Neural cell (in vitro differentiated cells): ENCODE results near the gene ZDHHC3. TPM values are rescaled to one million over a fixed set of nuclear protein-coding genes. Genes with fewer than 3 reads are reported as not detected.

Experiments used
- H2AFZ ChIP-seq: fragments of 200-600, 300-800 bp; sonication (generic), shearing (Covaris generic); 2 replicates; pipeline ENCODE4 v1.6.0; 2014; ENCODE audit warnings: low read depth, mild to moderate bottlenecking, antibody characterized with exemption, low read length, moderate library complexity
- H3F3A ChIP-seq: fragments of 200-600 bp; shearing (Covaris generic); 2 replicates; pipeline ENCODE4 v1.6.1; 2016; ENCODE audit warnings: mild to moderate bottlenecking, moderate library complexity, mixed read lengths, antibody characterized with exemption, low read length; ENCODE audit not compliant: insufficient read depth, poor library complexity, severe bottlenecking
- H3K27ac ChIP-seq: fragments of 200-600, 300-800 bp; sonication (generic), shearing (Covaris generic); 2 replicates; pipeline ENCODE4 v1.5.1; 2014; ENCODE audit warnings: mild to moderate bottlenecking, low read length, moderate library complexity
- H3K27me3 ChIP-seq: fragments of 300-800, 200-600 bp; sonication (generic), shearing (Covaris generic); 2 replicates; pipeline ENCODE4 v1.6.0; 2014; ENCODE audit warnings: mild to moderate bottlenecking, low read depth, low read length, moderate library complexity; ENCODE audit not compliant: insufficient read depth
- H3K36me3 ChIP-seq: fragments of 300-800, 200-600 bp; sonication (generic), shearing (Covaris generic); 2 replicates; pipeline ENCODE4 v1.5.1; 2014; ENCODE audit warnings: mild to moderate bottlenecking, antibody characterized with exemption, low read length, moderate library complexity; ENCODE audit not compliant: insufficient read depth
- H3K4me2 ChIP-seq: fragments of 300-800, 200-600 bp; sonication (generic), shearing (Covaris generic); 2 replicates; pipeline ENCODE4 v1.6.0; 2014; ENCODE audit warnings: mild to moderate bottlenecking, low read length
- H3K4me3 ChIP-seq: fragments of 300-800, 200-600 bp; sonication (generic), shearing (Covaris generic); 2 replicates; pipeline ENCODE4 v1.5.1; 2014; ENCODE audit warnings: mild to moderate bottlenecking, low read length, moderate library complexity
- H3K79me2 ChIP-seq: fragments of 200-600 bp; shearing (Covaris generic); replicated peaks from 2 replicates; pipeline ENCODE4 v1.6.0; 2014; ENCODE audit warnings: mild to moderate bottlenecking, low read length, moderate library complexity; ENCODE audit not compliant: insufficient read depth
- H3K9ac ChIP-seq: fragments of 300-800, 200-600 bp; sonication (generic), shearing (Covaris generic); 2 replicates; pipeline ENCODE4 v1.6.1; 2016; ENCODE audit warnings: mild to moderate bottlenecking, low read length, mixed read lengths
- H3K9me2 ChIP-seq: fragments of 200-600 bp; shearing (Covaris generic); 2 replicates; pipeline ENCODE4 v1.6.1; 2016; ENCODE audit warnings: mild to moderate bottlenecking, low read length, mixed read lengths; ENCODE audit not compliant: insufficient read depth
- H3K9me3 ChIP-seq: fragments of 200-600, 300-800 bp; sonication (generic), shearing (Covaris generic); 2 replicates; pipeline ENCODE4 v1.6.1; 2016; ENCODE audit warnings: mild to moderate bottlenecking, mixed run types, low read length, moderate library complexity, mixed read lengths
- H4K20me1 ChIP-seq: fragments of 200-600 bp; shearing (Covaris generic); 2 replicates; pipeline ENCODE4 v1.6.1; 2016; ENCODE audit warnings: mild to moderate bottlenecking, mixed run types; ENCODE audit not compliant: insufficient read depth
- CTCF ChIP-seq: fragments of 450-650 bp; IDR thresholded peaks from 2 replicates; pipeline ENCODE4 v1.5.1; 2014; ENCODE audit warnings: antibody characterized with exemption, mild to moderate bottlenecking, moderate library complexity; ENCODE audit not compliant: poor library complexity, severe bottlenecking
- EP300 ChIP-seq: fragments of 450-650 bp; conservative IDR thresholded peaks from 2 replicates; pipeline ENCODE4 v1.6.1; 2014; ENCODE audit warnings: antibody characterized with exemption, mild to moderate bottlenecking, moderate library complexity; ENCODE audit not compliant: poor library complexity, severe bottlenecking
- EZH2 ChIP-seq: fragments of 200-600, 300-800 bp; shearing (Covaris generic), sonication (generic); IDR thresholded peaks from 2 replicates; pipeline ENCODE4 v1.6.1; 2014; ENCODE audit warnings: antibody characterized with exemption, low read length, borderline replicate concordance, mild to moderate bottlenecking; ENCODE audit not compliant: insufficient read depth, poor library complexity, severe bottlenecking
- MXI1 ChIP-seq: fragments of 450-650 bp; conservative IDR thresholded peaks from 2 replicates; pipeline ENCODE4 v1.6.1; 2014; ENCODE audit warnings: antibody characterized with exemption, mild to moderate bottlenecking; ENCODE audit not compliant: poor library complexity, severe bottlenecking
- POLR2AphosphoS5 ChIP-seq: IDR thresholded peaks from 2 replicates; pipeline ENCODE4 v1.6.1; 2012
- RAD21 ChIP-seq: fragments of 450-650 bp; conservative IDR thresholded peaks from 2 replicates; pipeline ENCODE4 v1.6.1; 2014; ENCODE audit warnings: antibody characterized with exemption, mild to moderate bottlenecking, moderate library complexity
- REST ChIP-seq: IDR thresholded peaks from 2 replicates; pipeline ENCODE4 v1.6.1; 2012; ENCODE audit warnings: borderline replicate concordance
- SMC3 ChIP-seq: fragments of 450-650 bp; conservative IDR thresholded peaks from 2 replicates; pipeline ENCODE4 v1.6.1; 2014; ENCODE audit warnings: antibody characterized with exemption, mild to moderate bottlenecking, moderate library complexity; ENCODE audit not compliant: poor library complexity
- TAF1 ChIP-seq: IDR thresholded peaks from 2 replicates; pipeline ENCODE4 v1.6.1; 2012; ENCODE audit warnings: low read depth
- polyA plus RNA-seq: library from polyadenylated mRNA; depleted of rRNA; stranded (reverse); fragments of >200 nt; gene quantifications from 2 replicates; pipeline ENCODE4 v1.2.3, GENCODE V29; 2014

Gene ZDHHC3
- polyA plus RNA-seq, 1 donor from 2014 or later = 35.8 TPM

GRCh38 chr3:44939581-44940036 lies 36.4 kb downstream of the ZDHHC3 start:
- H3F3A ChIP-seq = no peaks in the 10 kb centered on the region
- H3K9me2 ChIP-seq = no peaks in the 10 kb centered on the region
- H2AFZ ChIP-seq = no peak overlapping the region
- H3K27ac ChIP-seq = no peak overlapping the region
- H3K9ac ChIP-seq = no peak overlapping the region
- no peaks in the 10 kb centered on the region for H3K9me3 ChIP-seq
- no peaks in the 10 kb centered on the region for H3K79me2 ChIP-seq
- H3K36me3 ChIP-seq = no peaks in the 10 kb centered on the region
- H4K20me1 ChIP-seq = no peaks in the 10 kb centered on the region
- TF ChIP-seq EP300 = no peak
- no peak for TF ChIP-seq SMC3
- no peak for TF ChIP-seq CTCF
- TF ChIP-seq POLR2AphosphoS5 = no peak
- TF ChIP-seq EZH2 = no peak
- no peak for TF ChIP-seq RAD21
- TF ChIP-seq REST = no peak
- no peak for TF ChIP-seq MXI1
- no peak for TF ChIP-seq TAF1
- H3K4me2 ChIP-seq = no peak overlapping the region
- no peaks in the 10 kb centered on the region for H3K27me3 ChIP-seq
- no peak overlapping the region for H3K4me3 ChIP-seq

- H3K27me3 ChIP-seq = no peaks in the 10 kb centered on the region
- no peak overlapping the region for H3K4me3 ChIP-seq
- no peak overlapping the region for H2AFZ ChIP-seq
- H4K20me1 ChIP-seq = no peaks in the 10 kb centered on the region
- no peak overlapping the region for H3K4me2 ChIP-seq
- no peaks in the 10 kb centered on the region for H3K9me3 ChIP-seq
- H3K9ac ChIP-seq = no peak overlapping the region
- no peaks in the 10 kb centered on the region for H3K79me2 ChIP-seq
- no peaks in the 10 kb centered on the region for H3K9me2 ChIP-seq
- H3F3A ChIP-seq = no peaks in the 10 kb centered on the region
- H3K27ac ChIP-seq = no peak overlapping the region
- H3K36me3 ChIP-seq = no peaks in the 10 kb centered on the region
- TF ChIP-seq MXI1 = no peak
- no peak for TF ChIP-seq TAF1
- TF ChIP-seq RAD21 = no peak
- no peak for TF ChIP-seq EP300
- no peak for TF ChIP-seq POLR2AphosphoS5
- no peak for TF ChIP-seq EZH2
- TF ChIP-seq REST = no peak
- TF ChIP-seq SMC3 = no peak
- TF ChIP-seq CTCF = no peak
Measured at GRCh38 chr3:44932986-44933944, 42.7 kb downstream of the ZDHHC3 start.
